K562 (cell line): ENCODE measurements around the gene LPGAT1. TPM values are rescaled to one million over a fixed set of nuclear protein-coding genes. Genes with fewer than 3 reads are reported as not detected.
A peak's percentile ranks its signal among the peaks of the same experiment; 100 is the strongest.

Source experiments
- ATAC-seq: fragments of 200-7000 bp; cut with Tn5 transposase; 3 replicates; pipeline ENCODE4 v1.9.1; 2020; ENCODE audit warnings: moderate library complexity
- BruUV-seq: library from RNA; stranded (reverse); fragments of 400-500 nt; replicated peaks from 2 replicates; lab custom pipeline; 2021; lab: Mats Ljungman, UMichigan
- CTCF ChIA-PET: fragments of 300-600 bp; formaldehyde crosslinking; extraction: SDS; loops from one replicate; lab custom pipeline; 2021; ENCODE audit warnings: low intra/inter-chr PET ratio; lab: Yijun Ruan, JAX
- POLR2A ChIA-PET: fragments of 300-600, 350-650 bp; sonication (Branson Sonifier 250); formaldehyde crosslinking; extraction: SDS; loops from one replicate; lab custom pipeline; 2021; ENCODE audit warnings: antibody characterized with exemption, inconsistent platforms; lab: Yijun Ruan, JAX
- DNase-seq, 4 experiments: peaks; one replicate each; pipeline versions ENCODE4 v3.0.0 to v3.0.0-alpha.2; 2011 to 2018; ENCODE audit warnings: low spot score in 3 of 4, mixed read lengths in 3 of 4; ENCODE audit errors: extremely low read depth in 1 of 4
- FAIRE-seq: peaks from 2 replicates; lab custom pipeline; 2011; peaks lifted over from hg19 to GRCh38; lab: Jason Lieb, UNC
- H2AFZ ChIP-seq: 2 replicates; pipeline ENCODE4 v1.6.0; 2011; ENCODE audit warnings: low read depth, low read length, control low read depth, inconsistent platforms
- H3K27ac ChIP-seq: fragments of 200-600 bp; 3 replicates; pipeline ENCODE4 v1.8.0; 2011; ENCODE audit warnings: low read depth, mild to moderate bottlenecking, control low read depth, inconsistent platforms, low read length, moderate library complexity, mixed read lengths; ENCODE audit errors: extremely low read depth
- H3K27me3 ChIP-seq, 2 experiments: fragments of 300-600 bp in 1 of 2; 2 replicates in 1 of 2; 3 replicates in 1 of 2; pipeline versions ENCODE4 v1.6.0 to v1.8.0; 2011; ENCODE audit warnings: inconsistent platforms in 2 of 2, low read length in 2 of 2, mild to moderate bottlenecking in 1 of 2, mixed read lengths in 1 of 2, moderate library complexity in 1 of 2; ENCODE audit not compliant: control insufficient read depth in 2 of 2, insufficient read depth in 2 of 2
- H3K36me3 ChIP-seq: fragments of 300-600 bp; 3 replicates; pipeline ENCODE4 v1.8.0; 2011; ENCODE audit warnings: mild to moderate bottlenecking, low read length, inconsistent platforms; ENCODE audit not compliant: control insufficient read depth, insufficient read depth
- H3K4me1 ChIP-seq, 2 experiments: fragments of 200-600 bp in 1 of 2; replicated peaks in 1 of 2; 2 replicates in 1 of 2; 3 replicates in 1 of 2; pipeline versions ENCODE4 v1.5.1 to v1.8.0; 2011; ENCODE audit warnings: inconsistent platforms in 2 of 2, low read length in 2 of 2, mild to moderate bottlenecking in 1 of 2, mixed read lengths in 1 of 2, moderate library complexity in 1 of 2; ENCODE audit not compliant: control insufficient read depth in 2 of 2, insufficient read depth in 2 of 2
- H3K4me2 ChIP-seq: 2 replicates; pipeline ENCODE4 v1.6.1; 2011; ENCODE audit warnings: low read length, control low read depth, inconsistent platforms, mixed read lengths; ENCODE audit not compliant: insufficient read depth
- H3K4me3 ChIP-seq: fragments of 200-600 bp; sonication (generic), shearing (Covaris generic); 2 replicates; pipeline ENCODE4 v1.5.1; 2016; ENCODE audit warnings: control low read depth, inconsistent platforms
- H3K79me2 ChIP-seq: fragments of 200-600 bp; 3 replicates; pipeline ENCODE4 v1.8.0; 2011; ENCODE audit warnings: low read length, inconsistent platforms; ENCODE audit not compliant: control insufficient read depth, insufficient read depth
- H3K9ac ChIP-seq, 2 experiments: 2 replicates each; pipeline versions ENCODE4 v1.6.0 to v1.6.1; 2011; ENCODE audit warnings: low read depth in 2 of 2, low read length in 2 of 2, control low read depth in 1 of 2, inconsistent platforms in 1 of 2, mild to moderate bottlenecking in 1 of 2, mixed read lengths in 1 of 2; ENCODE audit not compliant: insufficient read depth in 1 of 2
- H3K9me1 ChIP-seq: one replicate; pipeline ENCODE4 v1.6.0; 2011; ENCODE audit warnings: inconsistent platforms, mild to moderate bottlenecking, low read length, moderate library complexity; ENCODE audit not compliant: control insufficient read depth, insufficient read depth
- H3K9me3 ChIP-seq: replicated peaks from 2 replicates; pipeline ENCODE4 v1.5.1; 2011; ENCODE audit warnings: low read depth, low read length, inconsistent platforms; ENCODE audit not compliant: control insufficient read depth, insufficient read depth
- H4K20me1 ChIP-seq: replicated peaks from 2 replicates; pipeline ENCODE4 v1.6.1; 2011; ENCODE audit warnings: low read length, inconsistent platforms, mixed read lengths; ENCODE audit not compliant: control insufficient read depth, insufficient read depth
- NFIC ChIP-seq: fragments of 450-650 bp; IDR thresholded peaks from 2 replicates; pipeline ENCODE4 v1.6.1; 2017; ENCODE audit warnings: mild to moderate bottlenecking, inconsistent platforms
- PHB ChIP-seq: fragments of 250-450 bp; sonication (Bioruptor Pico); IDR thresholded peaks from 2 replicates; pipeline ENCODE4 v1.5.0; 2021
- ZFP1 ChIP-seq: fragments of 450-650 bp; formaldehyde crosslinking; IDR thresholded peaks from 2 replicates; pipeline ENCODE4 v1.4.0; 2020; ENCODE audit warnings: mild to moderate bottlenecking, mixed read lengths
- WGBS: fragments of 100-300 bp; shearing (Covaris generic); methylation state at CpG from one replicate; pipeline ENCODE4 v1.1.6; 2016; ENCODE audit warnings: low coverage, mixed read lengths; ENCODE audit not compliant: insufficient coverage; ENCODE audit errors: missing lambda C conversion rate; 5-methylcytosine and 5-hydroxymethylcytosine counted together
- in situ Hi-C: fragments of 300-500 bp; cut with MboI; formaldehyde crosslinking; loops from 4 replicates; pipeline ENCODE4 v1.15.0; 2018; ENCODE audit warnings: inconsistent platforms, mixed read lengths
- intact Hi-C: fragments of 100-400 bp; cut with micrococcal nuclease; formaldehyde crosslinking; loops from 2 replicates; pipeline ENCODE4 v1.14.2; 2022
- polyA plus RNA-seq, 8 experiments: library from polyadenylated mRNA; depleted of rRNA in 4 of 8; stranded (reverse) in 5 of 8; unstranded in 3 of 8; fragments of >200 nt; fragmentation: Nextera tagmentation in 2 of 8; fragmentation: Illumina TruSeq in 1 of 8; extraction: Ambion mirVana in 2 of 8; extraction: Trizol in 1 of 8; gene quantifications; 2 replicates each; pipeline versions ENCODE4 v1.2.1 to v1.2.3, GENCODE V29; 2011 to 2014; ENCODE audit warnings: inconsistent platforms in 1 of 8, missing spikeins in 1 of 8
- total RNA-seq, 7 experiments: library from RNA; depleted of rRNA in 6 of 7; stranded (reverse); fragments of >200 nt in 6 of 7; fragmentation: Illumina TruSeq in 2 of 7; extraction: Trizol in 2 of 7; gene quantifications; 2 replicates each; pipeline versions ENCODE4 v1.2.1 to v1.2.3, GENCODE V29; 2011 to 2021; ENCODE audit warnings: low replicate concordance in 1 of 7
- TF ChIP-seq, protein P1 (sequence below), 2 experiments: fragments of 450-650 bp in 1 of 2; sonication (generic) in 1 of 2; formaldehyde crosslinking in 1 of 2; IDR thresholded peaks; 2 replicates each; pipeline versions ENCODE4 v1.7.1 to v1.9.0; 2016 to 2022; ENCODE audit warnings: inconsistent platforms in 1 of 2, mild to moderate bottlenecking in 1 of 2, missing genetic modification reagents in 1 of 2

Gene LPGAT1
- total and polyA plus RNA-seq, 9 of the 15 experiments (the other 6 are each of a cell fraction or from before 2014, with no cell fraction given): 5.7 to 31.4 (median 16.3) TPM

DNA sequence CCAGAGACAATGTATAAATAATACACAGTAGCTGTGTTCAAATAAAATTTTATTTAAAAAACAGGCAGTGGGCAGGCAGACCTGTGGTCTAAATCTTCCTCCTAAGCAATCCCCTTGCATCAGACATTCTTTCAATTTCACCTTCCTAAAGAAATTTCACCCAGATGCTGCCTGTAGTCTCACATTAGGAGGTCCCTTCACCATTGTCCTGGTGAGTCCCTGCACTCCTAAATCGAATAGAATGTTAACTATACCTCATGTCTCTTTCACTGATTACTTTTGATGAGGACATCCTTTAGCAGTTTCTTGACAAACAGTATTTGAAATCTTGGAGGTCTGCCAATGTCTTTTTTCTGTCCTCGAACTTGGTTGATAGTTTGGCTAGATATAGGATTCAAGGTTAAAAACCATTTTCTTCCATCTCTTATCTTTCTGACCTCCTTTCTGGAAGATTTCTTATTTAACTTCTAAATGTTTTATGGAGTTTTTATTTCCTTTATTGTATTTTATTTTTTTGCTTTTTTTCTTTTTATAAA, 77.5 kb downstream of the LPGAT1 start:
- intact Hi-C loops (no loop called here), in situ Hi-C loops (no loop called here)
- ChIA-PET POLR2A (interaction anchor here (1.1 to 1.9 kb wide), 2 partner anchors 9 to 15 kb away, joined by 3 to 7 read pairs; no protein-coding TSS in a partner anchor), CTCF (no interaction called here)
- WGBS: 4% methylated on average over 2 of the region's 2 CpGs
- Histone ChIP-seq H4K20me1 (no peaks in the 10 kb centered on the region), H3K27me3 (no peaks in the 10 kb centered on the region), H3K4me1 (peaks cover 0 to 9% of the 10 kb centered on the region in 2 experiments; a peak in 2 of 5 replicates), H3K79me2 (no peaks in the 10 kb centered on the region), H3K9ac (no peak overlapping the region), H3K36me3 (peaks cover 12% of the 10 kb centered on the region; the same call in 2 of the 3 replicates), H3K27ac (no peak overlapping the region), H3K4me3 (no peak overlapping the region), H3K4me2 (no peak overlapping the region), H3K9me3 (no peaks in the 10 kb centered on the region), H3K9me1 (no peaks in the 10 kb centered on the region), H2AFZ (no peak overlapping the region)
- FAIRE-seq (no peak), DNase-seq (no peak), ATAC-seq (peak; percentile 44)
- no TSS peak for BruUV-seq
- TF ChIP-seq ZFP1 (CRISPR knock-in tag): 0 out of 2 replicates have a peak, but pooled peaks have one; percentile 58
- TF ChIP-seq NFIC: peak; percentile 77
- TF ChIP-seq PHB (CRISPR knock-in tag): no peak
- TF ChIP-seq, protein P1, sequence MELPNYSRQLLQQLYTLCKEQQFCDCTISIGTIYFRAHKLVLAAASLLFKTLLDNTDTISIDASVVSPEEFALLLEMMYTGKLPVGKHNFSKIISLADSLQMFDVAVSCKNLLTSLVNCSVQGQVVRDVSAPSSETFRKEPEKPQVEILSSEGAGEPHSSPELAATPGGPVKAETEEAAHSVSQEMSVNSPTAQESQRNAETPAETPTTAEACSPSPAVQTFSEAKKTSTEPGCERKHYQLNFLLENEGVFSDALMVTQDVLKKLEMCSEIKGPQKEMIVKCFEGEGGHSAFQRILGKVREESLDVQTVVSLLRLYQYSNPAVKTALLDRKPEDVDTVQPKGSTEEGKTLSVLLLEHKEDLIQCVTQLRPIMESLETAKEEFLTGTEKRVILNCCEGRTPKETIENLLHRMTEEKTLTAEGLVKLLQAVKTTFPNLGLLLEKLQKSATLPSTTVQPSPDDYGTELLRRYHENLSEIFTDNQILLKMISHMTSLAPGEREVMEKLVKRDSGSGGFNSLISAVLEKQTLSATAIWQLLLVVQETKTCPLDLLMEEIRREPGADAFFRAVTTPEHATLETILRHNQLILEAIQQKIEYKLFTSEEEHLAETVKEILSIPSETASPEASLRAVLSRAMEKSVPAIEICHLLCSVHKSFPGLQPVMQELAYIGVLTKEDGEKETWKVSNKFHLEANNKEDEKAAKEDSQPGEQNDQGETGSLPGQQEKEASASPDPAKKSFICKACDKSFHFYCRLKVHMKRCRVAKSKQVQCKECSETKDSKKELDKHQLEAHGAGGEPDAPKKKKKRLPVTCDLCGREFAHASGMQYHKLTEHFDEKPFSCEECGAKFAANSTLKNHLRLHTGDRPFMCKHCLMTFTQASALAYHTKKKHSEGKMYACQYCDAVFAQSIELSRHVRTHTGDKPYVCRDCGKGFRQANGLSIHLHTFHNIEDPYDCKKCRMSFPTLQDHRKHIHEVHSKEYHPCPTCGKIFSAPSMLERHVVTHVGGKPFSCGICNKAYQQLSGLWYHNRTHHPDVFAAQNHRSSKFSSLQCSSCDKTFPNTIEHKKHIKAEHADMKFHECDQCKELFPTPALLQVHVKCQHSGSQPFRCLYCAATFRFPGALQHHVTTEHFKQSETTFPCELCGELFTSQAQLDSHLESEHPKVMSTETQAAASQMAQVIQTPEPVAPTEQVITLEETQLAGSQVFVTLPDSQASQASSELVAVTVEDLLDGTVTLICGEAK (IDR thresholded peaks at IDR 0.05): peak; percentile 25; the same call in 1 of the 2 replicates
- TF ChIP-seq, protein P1 (CRISPR knock-in tag; IDR thresholded peaks at IDR 0.05): no peak
